Adrenal gland (tissue), 5 donors: ENCODE measurements around the gene SHKBP1.

Experiments
- CTCF ChIP-seq, 6 experiments: fragments of 450-650 bp in 4 of 6; fragments of 200-600 bp in 2 of 6; sonication (generic) in 1 of 6; IDR thresholded peaks; 1 replicate in 5 of 6; 2 replicates in 1 of 6; pipeline versions ENCODE4 v1.5.1 to v1.8.0; 2016 to 2021; ENCODE audit warnings: antibody characterized with exemption in 6 of 6, mild to moderate bottlenecking in 2 of 6, moderate library complexity in 1 of 6
- POLR2A ChIP-seq, 2 donors: fragments of 450-650 bp; IDR thresholded peaks; one replicate each; pipeline ENCODE4 v1.6.1; 2017; ENCODE audit warnings: antibody characterized with exemption in 2 of 2, mild to moderate bottlenecking in 2 of 2, moderate library complexity in 1 of 2
- donor health status: DM: no; HTN: no; CAD: no.

GRCh38 chr19:40534148-40534547 lies 42.5 kb upstream of the SHKBP1 start:
- TF ChIP-seq CTCF (IDR thresholded peaks at IDR 0.05) (no peak), POLR2A (IDR thresholded peaks at IDR 0.05) (no peak)
